Peyer's patch (tissue), 4 donors: ENCODE data around the gene TMEM222.

ENCODE experiments used
- POLR2A ChIP-seq, 2 donors: fragments of 450-650 bp; IDR thresholded peaks; one replicate each; pipeline ENCODE4 v1.5.1; 2017; ENCODE audit warnings: antibody characterized with exemption in 2 of 2, mild to moderate bottlenecking in 2 of 2, moderate library complexity in 2 of 2
- TF ChIP-seq, protein P1 (sequence below), 6 experiments: fragments of 450-650 bp in 4 of 6; fragments of 200-600 bp in 2 of 6; sonication (generic) in 1 of 6; IDR thresholded peaks; one replicate each; pipeline ENCODE4 v1.5.1; 2017 to 2019; ENCODE audit warnings: antibody characterized with exemption in 6 of 6, mild to moderate bottlenecking in 3 of 6, moderate library complexity in 1 of 6

GRCh38 chr1:27367160-27367650, 45.2 kb downstream of the TMEM222 start:
- TF ChIP-seq, protein P1, sequence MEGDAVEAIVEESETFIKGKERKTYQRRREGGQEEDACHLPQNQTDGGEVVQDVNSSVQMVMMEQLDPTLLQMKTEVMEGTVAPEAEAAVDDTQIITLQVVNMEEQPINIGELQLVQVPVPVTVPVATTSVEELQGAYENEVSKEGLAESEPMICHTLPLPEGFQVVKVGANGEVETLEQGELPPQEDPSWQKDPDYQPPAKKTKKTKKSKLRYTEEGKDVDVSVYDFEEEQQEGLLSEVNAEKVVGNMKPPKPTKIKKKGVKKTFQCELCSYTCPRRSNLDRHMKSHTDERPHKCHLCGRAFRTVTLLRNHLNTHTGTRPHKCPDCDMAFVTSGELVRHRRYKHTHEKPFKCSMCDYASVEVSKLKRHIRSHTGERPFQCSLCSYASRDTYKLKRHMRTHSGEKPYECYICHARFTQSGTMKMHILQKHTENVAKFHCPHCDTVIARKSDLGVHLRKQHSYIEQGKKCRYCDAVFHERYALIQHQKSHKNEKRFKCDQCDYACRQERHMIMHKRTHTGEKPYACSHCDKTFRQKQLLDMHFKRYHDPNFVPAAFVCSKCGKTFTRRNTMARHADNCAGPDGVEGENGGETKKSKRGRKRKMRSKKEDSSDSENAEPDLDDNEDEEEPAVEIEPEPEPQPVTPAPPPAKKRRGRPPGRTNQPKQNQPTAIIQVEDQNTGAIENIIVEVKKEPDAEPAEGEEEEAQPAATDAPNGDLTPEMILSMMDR (IDR thresholded peaks at IDR 0.05): no peak
- no peak for TF ChIP-seq POLR2A (IDR thresholded peaks at IDR 0.05)
